ENCODE results near the gene ADARB2.

Gene ADARB2

DNA sequence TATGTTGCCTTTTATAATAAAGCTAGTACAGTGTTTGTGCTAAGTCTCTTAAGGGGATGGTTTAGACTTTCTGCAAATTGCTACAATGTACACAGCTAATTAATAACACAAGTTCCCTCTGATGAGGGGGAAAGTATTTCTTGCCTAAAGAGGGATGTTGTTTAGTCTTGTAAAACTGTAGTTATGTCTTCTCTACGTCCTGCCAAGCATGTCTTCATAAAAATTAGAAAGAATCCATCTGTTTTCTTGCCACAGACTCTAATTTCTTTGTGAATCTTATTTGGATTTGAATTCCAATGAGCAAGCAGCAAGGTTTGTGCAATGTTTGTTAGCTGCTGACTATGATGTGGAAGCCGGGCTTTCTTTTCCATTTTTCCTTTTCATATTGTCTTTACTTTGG lies 28.2 kb downstream of the ADARB2 start:
- no peak for TF ChIP-seq TEAD4 (IDR thresholded peaks at IDR 0.05)
- TF ChIP-seq YY1 (IDR thresholded peaks at IDR 0.05; ENCODE audit: low read depth), result no peak
- no peak for TF ChIP-seq TAF1 (IDR thresholded peaks at IDR 0.05; ENCODE audit: low read depth)
- TF ChIP-seq RAD21 (IDR thresholded peaks at IDR 0.05; ENCODE audit: low read depth), result no peak
- TF ChIP-seq EGR1 (IDR thresholded peaks at IDR 0.05), result no peak
- no peak for TF ChIP-seq NFIC (IDR thresholded peaks at IDR 0.05)
- TF ChIP-seq ZBTB7A (IDR thresholded peaks at IDR 0.05; ENCODE audit: low read depth), result no peak
- no peak for TF ChIP-seq CEBPB (IDR thresholded peaks at IDR 0.05)
- TF ChIP-seq, protein P1, sequence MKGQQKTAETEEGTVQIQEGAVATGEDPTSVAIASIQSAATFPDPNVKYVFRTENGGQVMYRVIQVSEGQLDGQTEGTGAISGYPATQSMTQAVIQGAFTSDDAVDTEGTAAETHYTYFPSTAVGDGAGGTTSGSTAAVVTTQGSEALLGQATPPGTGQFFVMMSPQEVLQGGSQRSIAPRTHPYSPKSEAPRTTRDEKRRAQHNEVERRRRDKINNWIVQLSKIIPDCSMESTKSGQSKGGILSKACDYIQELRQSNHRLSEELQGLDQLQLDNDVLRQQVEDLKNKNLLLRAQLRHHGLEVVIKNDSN (IDR thresholded peaks at IDR 0.05), result no peak
- TF ChIP-seq TCF12 (IDR thresholded peaks at IDR 0.05; ENCODE audit: low read depth), result no peak
- no peak for TF ChIP-seq EP300 (IDR thresholded peaks at IDR 0.05; ENCODE audit: borderline replicate concordance)

- no peak for TF ChIP-seq EP300 (IDR thresholded peaks at IDR 0.05; ENCODE audit: borderline replicate concordance)
- TF ChIP-seq ZBTB7A (IDR thresholded peaks at IDR 0.05; ENCODE audit: low read depth), result no peak
- TF ChIP-seq CREB1 (IDR thresholded peaks at IDR 0.05; ENCODE audit: low read depth), result no peak
- TF ChIP-seq EGR1 (IDR thresholded peaks at IDR 0.05), result no peak
- no peak for TF ChIP-seq TEAD4 (IDR thresholded peaks at IDR 0.05)
- no peak for TF ChIP-seq NFIC (IDR thresholded peaks at IDR 0.05)
- no peak for TF ChIP-seq TCF12 (IDR thresholded peaks at IDR 0.05; ENCODE audit: low read depth)
- no peak for TF ChIP-seq TAF1 (IDR thresholded peaks at IDR 0.05; ENCODE audit: low read depth)
- no peak for TF ChIP-seq MAX (IDR thresholded peaks at IDR 0.05)
- no peak for TF ChIP-seq CEBPB (IDR thresholded peaks at IDR 0.05)
- no peak for TF ChIP-seq YY1 (IDR thresholded peaks at IDR 0.05; ENCODE audit: low read depth)
Measured at GRCh38 chr10:1708746-1709145, 28.6 kb downstream of the ADARB2 start.

GRCh38 chr10:1706711-1707110 lies 30.6 kb downstream of the ADARB2 start:
- no peak for TF ChIP-seq YY1 (IDR thresholded peaks at IDR 0.05; ENCODE audit: low read depth)
- TF ChIP-seq TCF12 (IDR thresholded peaks at IDR 0.05; ENCODE audit: low read depth), result no peak
- no peak for TF ChIP-seq FOXM1 (IDR thresholded peaks at IDR 0.05; ENCODE audit: borderline replicate concordance, low read depth)
- TF ChIP-seq EP300 (IDR thresholded peaks at IDR 0.05; ENCODE audit: borderline replicate concordance), result no peak
- no peak for TF ChIP-seq MAX (IDR thresholded peaks at IDR 0.05)

DNA sequence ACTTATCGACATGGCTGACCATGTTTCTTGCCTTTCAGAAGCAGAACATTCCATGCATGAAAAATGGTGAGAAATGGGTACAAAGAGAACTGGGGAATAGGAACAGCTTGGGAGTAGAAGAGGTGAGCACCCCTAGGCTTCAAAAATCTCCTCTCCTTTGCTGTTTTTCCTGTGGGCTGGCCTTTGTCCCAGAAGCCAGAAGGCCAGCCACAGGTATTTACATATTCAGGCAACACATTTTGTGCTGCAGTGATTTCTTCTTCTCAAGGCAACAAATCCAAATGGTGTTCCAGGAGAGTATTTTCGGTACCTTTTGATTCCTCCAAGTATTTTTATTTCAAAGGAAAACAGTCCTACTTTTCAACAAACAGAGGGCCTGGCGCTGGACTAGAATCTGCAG lies 31.1 kb downstream of the ADARB2 start:
- TF ChIP-seq, protein P1 (IDR thresholded peaks at IDR 0.05), result no peak
- no peak for TF ChIP-seq MAX (IDR thresholded peaks at IDR 0.05)
- no peak for TF ChIP-seq EGR1 (IDR thresholded peaks at IDR 0.05)

DNA sequence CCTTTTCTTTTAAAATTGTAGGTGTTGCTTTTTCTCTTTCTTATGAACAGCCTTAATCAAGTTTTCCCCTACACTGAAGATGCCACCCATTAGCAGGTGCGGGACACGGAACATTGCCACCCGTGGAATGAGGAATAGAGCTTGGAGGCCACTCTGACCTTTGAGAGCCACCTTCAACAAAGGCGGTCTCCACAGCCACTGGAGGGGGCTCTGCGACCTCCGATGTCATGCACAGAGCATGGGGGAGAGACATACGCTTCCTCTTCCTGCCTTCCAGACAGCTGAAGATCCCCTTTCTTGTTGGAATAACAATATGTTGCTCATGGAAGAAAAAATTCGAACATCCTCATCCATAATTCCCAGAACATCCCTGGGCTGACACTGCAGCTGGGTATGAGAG lies 39.1 kb downstream of the ADARB2 start:
- TF ChIP-seq RAD21 (IDR thresholded peaks at IDR 0.05; ENCODE audit: low read depth) (no peak), TEAD4 (IDR thresholded peaks at IDR 0.05) (no peak), FOXM1 (IDR thresholded peaks at IDR 0.05; ENCODE audit: borderline replicate concordance, low read depth) (no peak)

- no peak for TF ChIP-seq TAF1 (IDR thresholded peaks at IDR 0.05; ENCODE audit: low read depth)
- no peak for TF ChIP-seq FOXM1 (IDR thresholded peaks at IDR 0.05; ENCODE audit: borderline replicate concordance, low read depth)
- no peak for TF ChIP-seq RAD21 (IDR thresholded peaks at IDR 0.05; ENCODE audit: low read depth)
- no peak for TF ChIP-seq REST (IDR thresholded peaks at IDR 0.05; ENCODE audit: low read depth)
- TF ChIP-seq CREB1 (IDR thresholded peaks at IDR 0.05; ENCODE audit: low read depth), result no peak
Measured at GRCh38 chr10:1696106-1696505, 41.2 kb downstream of the ADARB2 start.

GRCh38 chr10:1690086-1690485 lies 47.2 kb downstream of the ADARB2 start:
- TF ChIP-seq RAD21 (IDR thresholded peaks at IDR 0.05; ENCODE audit: low read depth), result no peak

DNA sequence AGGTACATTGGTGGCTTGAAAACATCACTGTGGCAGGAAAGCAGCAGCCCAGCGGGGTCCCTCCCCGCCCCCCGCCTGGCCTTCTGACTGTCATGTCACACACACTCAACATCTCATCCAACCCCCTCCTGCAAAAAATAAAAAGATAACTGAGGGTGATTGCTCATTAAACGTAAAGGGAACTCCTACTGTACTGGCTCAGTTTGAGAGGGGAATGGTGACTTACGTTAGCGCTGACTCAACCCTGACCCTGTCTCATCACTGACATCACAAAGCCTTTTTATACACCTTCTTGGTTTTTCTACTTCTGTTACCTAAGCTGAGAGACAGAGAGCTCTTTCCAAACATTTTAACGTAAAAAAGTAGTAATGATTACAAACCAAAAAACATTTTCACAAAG lies 48.8 kb downstream of the ADARB2 start:
- no peak for TF ChIP-seq TCF12 (IDR thresholded peaks at IDR 0.05; ENCODE audit: low read depth)
- no peak for TF ChIP-seq FOXM1 (IDR thresholded peaks at IDR 0.05; ENCODE audit: borderline replicate concordance, low read depth)
- no peak for TF ChIP-seq TEAD4 (IDR thresholded peaks at IDR 0.05)
- TF ChIP-seq CEBPB (IDR thresholded peaks at IDR 0.05), result no peak
- no peak for TF ChIP-seq EP300 (IDR thresholded peaks at IDR 0.05; ENCODE audit: borderline replicate concordance)
- TF ChIP-seq REST (IDR thresholded peaks at IDR 0.05; ENCODE audit: low read depth), result no peak
- no peak for TF ChIP-seq MAX (IDR thresholded peaks at IDR 0.05)
- TF ChIP-seq CREB1 (IDR thresholded peaks at IDR 0.05; ENCODE audit: low read depth), result no peak
- TF ChIP-seq ZBTB7A (IDR thresholded peaks at IDR 0.05; ENCODE audit: low read depth), result no peak
- TF ChIP-seq NFIC (IDR thresholded peaks at IDR 0.05), result no peak
- no peak for TF ChIP-seq YY1 (IDR thresholded peaks at IDR 0.05; ENCODE audit: low read depth)
- TF ChIP-seq, protein P1 (IDR thresholded peaks at IDR 0.05), result no peak

Measured in Ishikawa (cell line).